ENCODE results near the gene SMPD1.

DNA sequence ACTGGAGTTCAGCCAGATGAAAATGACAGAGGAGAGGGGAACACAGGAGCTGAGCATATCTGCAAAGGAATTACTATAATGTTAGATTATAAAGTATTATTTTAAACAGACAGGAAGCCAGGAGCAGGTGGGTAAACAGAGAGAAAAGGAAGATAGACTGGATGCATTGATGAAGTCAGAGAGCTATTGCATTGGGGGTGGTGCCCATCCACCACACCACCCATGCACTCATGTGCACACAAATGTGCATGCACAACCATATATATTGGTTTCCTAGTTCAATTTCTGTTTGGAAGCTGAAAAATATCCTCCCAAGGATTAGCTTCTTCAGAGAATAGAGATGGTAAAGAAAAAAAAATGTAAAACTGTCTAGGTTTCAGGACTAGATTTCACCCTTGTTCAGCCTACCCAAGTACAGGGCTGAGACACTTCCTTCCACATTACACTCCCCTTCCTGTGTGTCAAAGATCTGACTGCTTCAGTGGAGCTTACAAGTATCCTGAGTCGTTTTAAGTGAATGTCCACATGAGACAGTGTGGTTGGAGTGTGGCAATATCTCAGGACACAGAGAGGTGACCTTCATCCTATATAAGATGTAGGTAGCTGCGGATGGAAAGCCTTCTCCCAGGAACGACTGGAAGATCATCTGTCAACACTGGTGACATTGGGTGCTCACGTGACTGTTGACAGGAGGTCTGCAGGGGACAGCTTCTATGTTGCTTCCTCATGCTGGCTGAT, 12.2 kb upstream of the SMPD1 start:
- TF ChIP-seq CTCF (IDR thresholded peaks at IDR 0.05) = no peak
- TF ChIP-seq ZFX (IDR thresholded peaks at IDR 0.05; ENCODE audit: borderline replicate concordance) = no peak
